GM12878 (cell line): ENCODE results near the gene OR2A42.
"Not testable (repeated sequence)": the region's sequence is repeated elsewhere in the genome, so short reads cannot be mapped to it uniquely, and the experiment has no call there.

ENCODE experiments used
- HDGF ChIP-seq: fragments of 450-650 bp; IDR thresholded peaks from 2 replicates; pipeline ENCODE4 v1.6.1; 2016; ENCODE audit warnings: antibody characterized with exemption
- MEF2A ChIP-seq: IDR thresholded peaks from 2 replicates; pipeline ENCODE4 v1.6.1; 2011; ENCODE audit warnings: low read depth, mild to moderate bottlenecking, low read length, moderate library complexity; ENCODE audit not compliant: insufficient read depth
- RAD51 ChIP-seq: fragments of 450-650 bp; IDR thresholded peaks from 2 replicates; pipeline ENCODE4 v1.6.1; 2016; ENCODE audit warnings: moderate library complexity, mild to moderate bottlenecking, inconsistent platforms
- SMAD1 ChIP-seq: fragments of 450-650 bp; IDR thresholded peaks from 2 replicates; pipeline ENCODE4 v1.6.1; 2018; ENCODE audit warnings: mild to moderate bottlenecking, low read depth; ENCODE audit not compliant: partially characterized antibody
- TF ChIP-seq, protein P1 (sequence below): fragments of 450-650 bp; IDR thresholded peaks from 2 replicates; pipeline ENCODE4 v1.6.1; 2017; ENCODE audit warnings: antibody characterized with exemption, mild to moderate bottlenecking, moderate library complexity
- TF ChIP-seq, protein P2 (sequence below), 3 experiments: IDR thresholded peaks in 2 of 3; conservative IDR thresholded peaks in 1 of 3; 2 replicates each; pipeline ENCODE4 v1.5.1; 2011; ENCODE audit warnings: low read depth in 3 of 3, low read length in 3 of 3, mild to moderate bottlenecking in 3 of 3, control low read depth in 2 of 3, moderate library complexity in 2 of 3, inconsistent platforms in 1 of 3, mixed read lengths in 1 of 3; ENCODE audit not compliant: control insufficient read depth in 2 of 3, insufficient read depth in 1 of 3; ENCODE audit errors: extremely low read depth in 1 of 3

DNA sequence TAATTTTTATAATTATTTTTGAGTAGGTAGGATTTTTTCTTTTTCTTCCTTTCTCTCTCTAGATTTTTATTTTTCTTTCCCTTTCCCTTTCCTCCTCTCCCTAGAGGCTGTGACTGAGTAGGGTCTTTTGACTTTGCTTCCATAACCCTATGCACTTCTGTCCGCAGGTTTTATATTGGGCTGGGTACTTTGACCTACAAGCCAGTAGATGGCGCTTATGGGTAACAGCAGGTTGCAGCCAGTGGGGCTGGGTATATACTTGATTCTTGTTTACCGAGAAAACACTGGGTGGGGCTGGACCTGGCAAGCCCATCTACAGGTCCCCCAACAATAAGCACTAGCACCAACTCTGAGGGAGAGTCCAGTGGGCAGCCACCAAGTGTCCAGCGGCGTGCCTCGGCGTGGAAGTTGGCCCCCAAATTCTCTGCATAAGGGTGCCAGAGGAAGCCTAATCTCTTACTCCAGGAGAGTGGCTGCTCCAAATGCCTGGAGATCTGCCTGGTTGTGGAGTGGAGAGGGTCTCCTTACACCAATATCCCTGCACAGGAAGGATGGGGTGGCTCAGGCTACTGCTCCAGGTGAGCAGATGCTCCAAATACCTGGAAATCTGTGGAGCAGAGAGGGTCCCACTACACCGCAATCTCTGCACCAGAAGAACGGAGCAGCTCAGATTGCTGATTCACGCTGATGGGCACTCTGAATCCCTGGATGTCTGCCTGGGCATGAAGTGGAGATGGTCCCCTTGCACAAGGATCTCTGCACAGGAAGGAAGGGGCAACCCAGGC, 60.8 kb downstream of the OR2A42 start:
- not testable (repeated sequence) for TF ChIP-seq SMAD1, HDGF, MEF2A, RAD51
- TF ChIP-seq, protein P1, sequence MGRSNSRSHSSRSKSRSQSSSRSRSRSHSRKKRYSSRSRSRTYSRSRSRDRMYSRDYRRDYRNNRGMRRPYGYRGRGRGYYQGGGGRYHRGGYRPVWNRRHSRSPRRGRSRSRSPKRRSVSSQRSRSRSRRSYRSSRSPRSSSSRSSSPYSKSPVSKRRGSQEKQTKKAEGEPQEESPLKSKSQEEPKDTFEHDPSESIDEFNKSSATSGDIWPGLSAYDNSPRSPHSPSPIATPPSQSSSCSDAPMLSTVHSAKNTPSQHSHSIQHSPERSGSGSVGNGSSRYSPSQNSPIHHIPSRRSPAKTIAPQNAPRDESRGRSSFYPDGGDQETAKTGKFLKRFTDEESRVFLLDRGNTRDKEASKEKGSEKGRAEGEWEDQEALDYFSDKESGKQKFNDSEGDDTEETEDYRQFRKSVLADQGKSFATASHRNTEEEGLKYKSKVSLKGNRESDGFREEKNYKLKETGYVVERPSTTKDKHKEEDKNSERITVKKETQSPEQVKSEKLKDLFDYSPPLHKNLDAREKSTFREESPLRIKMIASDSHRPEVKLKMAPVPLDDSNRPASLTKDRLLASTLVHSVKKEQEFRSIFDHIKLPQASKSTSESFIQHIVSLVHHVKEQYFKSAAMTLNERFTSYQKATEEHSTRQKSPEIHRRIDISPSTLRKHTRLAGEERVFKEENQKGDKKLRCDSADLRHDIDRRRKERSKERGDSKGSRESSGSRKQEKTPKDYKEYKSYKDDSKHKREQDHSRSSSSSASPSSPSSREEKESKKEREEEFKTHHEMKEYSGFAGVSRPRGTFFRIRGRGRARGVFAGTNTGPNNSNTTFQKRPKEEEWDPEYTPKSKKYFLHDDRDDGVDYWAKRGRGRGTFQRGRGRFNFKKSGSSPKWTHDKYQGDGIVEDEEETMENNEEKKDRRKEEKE = not testable (repeated sequence)
- TF ChIP-seq, protein P2, sequence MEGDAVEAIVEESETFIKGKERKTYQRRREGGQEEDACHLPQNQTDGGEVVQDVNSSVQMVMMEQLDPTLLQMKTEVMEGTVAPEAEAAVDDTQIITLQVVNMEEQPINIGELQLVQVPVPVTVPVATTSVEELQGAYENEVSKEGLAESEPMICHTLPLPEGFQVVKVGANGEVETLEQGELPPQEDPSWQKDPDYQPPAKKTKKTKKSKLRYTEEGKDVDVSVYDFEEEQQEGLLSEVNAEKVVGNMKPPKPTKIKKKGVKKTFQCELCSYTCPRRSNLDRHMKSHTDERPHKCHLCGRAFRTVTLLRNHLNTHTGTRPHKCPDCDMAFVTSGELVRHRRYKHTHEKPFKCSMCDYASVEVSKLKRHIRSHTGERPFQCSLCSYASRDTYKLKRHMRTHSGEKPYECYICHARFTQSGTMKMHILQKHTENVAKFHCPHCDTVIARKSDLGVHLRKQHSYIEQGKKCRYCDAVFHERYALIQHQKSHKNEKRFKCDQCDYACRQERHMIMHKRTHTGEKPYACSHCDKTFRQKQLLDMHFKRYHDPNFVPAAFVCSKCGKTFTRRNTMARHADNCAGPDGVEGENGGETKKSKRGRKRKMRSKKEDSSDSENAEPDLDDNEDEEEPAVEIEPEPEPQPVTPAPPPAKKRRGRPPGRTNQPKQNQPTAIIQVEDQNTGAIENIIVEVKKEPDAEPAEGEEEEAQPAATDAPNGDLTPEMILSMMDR (IDR thresholded peaks at IDR 0.05 in 2 of 3, conservative IDR thresholded peaks at IDR 0.05 in 1 of 3; ENCODE audit: control insufficient read depth in 2 of 3, extremely low read depth in 1 of 3, insufficient read depth in 1 of 3, low read depth in 3 of 3, low read length in 3 of 3) = peak; percentile 20 to 43 (median 29); a peak in 4 of 6 replicates
